Activated CD4-positive, CD25-positive, alpha-beta regulatory T cell (primary cell): ENCODE data around the gene SERPINB13.
"Not testable (repeated sequence)": the region's sequence is repeated elsewhere in the genome, so short reads cannot be mapped to it uniquely, and the experiment has no call there.

Source experiments
- DNase-seq, 4 experiments: peaks; one replicate each; lab custom pipeline; 2025; lab: John Stamatoyannopoulos, UW

SERPINB13 gene

DNA sequence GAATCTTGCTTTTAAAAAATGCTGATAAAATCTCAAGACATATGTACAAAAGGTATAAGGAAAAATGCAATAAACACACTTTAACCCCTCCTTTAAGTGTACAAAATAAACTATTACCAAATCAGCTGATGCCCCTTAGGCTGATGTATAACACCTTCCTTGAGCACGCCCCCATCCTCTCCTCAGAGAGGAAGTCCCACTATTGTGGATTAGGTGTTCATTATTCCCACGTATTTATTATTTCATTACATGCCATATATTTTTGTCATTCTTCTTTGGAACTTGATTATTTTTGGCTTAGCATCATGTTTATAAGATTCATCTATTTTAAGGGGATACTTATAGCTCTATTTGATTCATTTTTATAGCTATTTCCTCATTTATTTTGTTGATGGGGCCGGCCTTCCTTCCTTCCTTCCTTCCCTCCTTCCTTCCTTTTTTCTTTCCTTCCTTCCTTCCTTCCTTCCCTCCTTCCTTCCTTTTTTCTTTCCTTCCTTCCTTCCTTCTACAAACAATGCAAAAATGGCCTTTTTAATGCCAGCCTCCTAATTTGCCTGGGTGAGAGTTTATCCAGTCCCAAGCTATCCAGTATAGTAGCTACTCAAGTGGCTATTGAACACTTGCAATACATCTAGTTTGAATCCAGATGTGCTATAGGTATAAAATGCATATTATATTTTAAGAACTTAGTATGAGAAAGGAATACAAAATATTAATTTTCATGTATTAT lies 4.0 kb downstream of the SERPINB13 start:
- DNase-seq = no peak

DNA sequence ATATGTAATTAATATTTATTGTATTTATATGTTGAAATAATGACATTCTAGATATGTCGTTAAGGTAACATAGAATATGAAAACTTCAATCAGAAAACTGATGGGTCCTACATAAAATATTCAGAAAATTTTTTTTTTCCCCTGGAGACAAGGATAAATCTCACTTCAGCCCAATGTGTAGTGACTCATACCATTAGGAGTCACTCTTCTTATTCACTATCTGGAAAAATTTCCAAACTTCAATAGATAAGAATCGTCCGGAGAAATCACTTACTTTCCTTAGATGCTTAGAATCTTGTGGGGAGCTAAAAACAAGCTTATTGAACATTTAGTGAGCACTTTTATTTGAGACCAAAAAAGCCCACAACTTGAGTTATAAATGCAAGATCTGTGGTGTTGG lies 4.6 kb downstream of the SERPINB13 start:
- DNase-seq = no peak

DNA sequence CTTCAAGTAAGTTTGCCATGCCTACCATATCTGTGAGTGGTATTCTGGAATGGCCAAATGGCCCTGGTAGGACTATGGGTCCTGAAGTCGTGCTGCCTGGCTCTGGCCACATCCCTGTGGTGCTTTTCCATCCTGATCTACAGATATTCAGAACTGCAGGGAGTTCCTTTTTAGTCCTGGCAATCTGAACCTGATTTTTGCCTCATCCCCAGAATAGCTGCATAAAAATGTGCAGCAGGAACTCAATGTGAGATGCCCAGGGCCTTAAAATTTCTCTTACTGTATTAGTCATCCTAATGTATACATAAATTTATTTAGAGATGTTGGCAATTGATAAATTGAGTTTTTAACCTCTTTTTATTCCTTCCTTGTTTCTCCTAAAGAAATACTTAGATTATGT lies 5.3 kb downstream of the SERPINB13 start:
- no peak for DNase-seq

DNA sequence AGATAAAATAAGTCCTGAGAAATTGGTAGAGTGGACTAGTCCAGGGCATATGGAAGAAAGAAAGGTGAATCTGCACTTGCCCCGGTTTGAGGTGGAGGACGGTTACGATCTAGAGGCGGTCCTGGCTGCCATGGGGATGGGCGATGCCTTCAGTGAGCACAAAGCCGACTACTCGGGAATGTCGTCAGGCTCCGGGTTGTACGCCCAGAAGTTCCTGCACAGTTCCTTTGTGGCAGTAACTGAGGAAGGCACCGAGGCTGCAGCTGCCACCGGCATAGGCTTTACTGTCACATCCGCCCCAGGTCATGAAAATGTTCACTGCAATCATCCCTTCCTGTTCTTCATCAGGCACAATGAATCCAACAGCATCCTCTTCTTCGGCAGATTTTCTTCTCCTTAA lies 9.8 kb downstream of the SERPINB13 start:
- no peak for DNase-seq

DNA sequence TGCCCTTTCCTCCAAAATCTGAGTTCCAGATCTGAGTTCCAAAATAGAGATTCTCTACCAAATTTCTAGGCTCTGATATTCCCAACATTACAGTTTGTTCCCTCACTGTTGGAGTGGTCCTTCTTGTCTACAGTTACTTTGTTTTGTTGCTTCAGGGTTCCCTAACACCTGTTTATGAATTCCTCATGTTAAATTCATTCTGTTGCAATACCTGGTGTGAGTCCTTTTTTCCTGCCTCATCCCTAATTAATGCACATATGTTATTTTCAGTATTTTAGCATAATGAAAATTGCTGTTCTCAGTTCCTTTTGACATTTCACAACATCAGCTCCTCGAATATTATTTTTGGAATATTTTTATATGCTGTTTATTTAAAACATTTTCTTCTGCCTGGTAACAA lies 16.2 kb downstream of the SERPINB13 start:
- no peak for DNase-seq

DNA sequence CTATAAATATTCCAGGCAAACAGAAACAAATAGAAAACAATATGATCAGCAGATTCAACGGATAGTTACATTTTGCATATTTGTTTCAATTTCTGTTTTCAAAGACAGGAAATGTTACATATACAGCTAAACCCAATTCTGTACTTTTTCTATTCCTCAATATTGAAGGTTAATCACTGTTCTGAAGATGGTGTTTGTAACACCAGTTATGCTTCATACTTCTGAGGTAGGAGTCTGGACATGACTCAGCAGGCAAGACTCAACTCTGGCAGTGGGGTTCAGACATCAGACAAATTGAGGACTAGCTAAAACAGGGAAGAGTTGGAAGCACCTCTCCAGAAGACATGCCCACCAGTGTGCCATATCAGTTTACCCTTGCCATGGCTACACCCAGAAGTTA lies 16.6 kb downstream of the SERPINB13 start:
- no peak for DNase-seq

DNA sequence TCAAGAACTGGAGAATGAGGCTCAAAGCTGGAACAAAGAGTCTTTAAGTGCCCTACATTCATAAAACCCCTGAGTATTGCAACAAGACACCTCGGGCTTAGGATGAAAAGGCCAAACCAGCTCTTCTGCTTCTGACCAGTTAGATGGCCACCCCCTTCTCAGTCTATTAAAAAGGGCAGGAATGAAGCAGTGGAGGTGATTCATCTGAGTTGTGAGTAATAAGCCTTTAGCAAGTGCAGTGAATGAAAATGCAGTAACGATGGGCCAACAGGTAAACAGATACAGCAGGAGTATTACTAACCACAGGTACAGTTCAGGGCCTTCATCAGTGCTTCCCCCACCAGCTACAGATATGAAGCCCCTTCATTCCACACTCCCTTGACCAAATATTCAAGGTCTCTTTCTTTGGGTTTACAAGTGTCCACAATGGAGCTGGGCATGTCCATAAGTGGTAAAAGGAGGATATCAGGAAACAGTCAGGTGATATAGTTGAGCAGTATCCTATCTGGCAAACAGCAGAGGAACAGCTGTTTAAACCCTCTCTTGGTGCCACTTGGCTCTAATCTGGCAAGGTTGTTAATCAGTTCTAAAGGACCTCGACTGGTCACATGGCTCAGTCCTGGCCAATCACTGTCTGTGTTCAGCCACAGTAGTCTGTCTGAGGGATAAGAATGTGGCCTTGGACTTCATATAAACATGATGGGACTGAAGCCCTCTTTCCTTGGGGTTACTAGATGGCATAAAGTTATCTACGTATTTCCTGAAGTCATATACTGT lies 17.8 kb downstream of the SERPINB13 start:
- DNase-seq = no peak

DNA sequence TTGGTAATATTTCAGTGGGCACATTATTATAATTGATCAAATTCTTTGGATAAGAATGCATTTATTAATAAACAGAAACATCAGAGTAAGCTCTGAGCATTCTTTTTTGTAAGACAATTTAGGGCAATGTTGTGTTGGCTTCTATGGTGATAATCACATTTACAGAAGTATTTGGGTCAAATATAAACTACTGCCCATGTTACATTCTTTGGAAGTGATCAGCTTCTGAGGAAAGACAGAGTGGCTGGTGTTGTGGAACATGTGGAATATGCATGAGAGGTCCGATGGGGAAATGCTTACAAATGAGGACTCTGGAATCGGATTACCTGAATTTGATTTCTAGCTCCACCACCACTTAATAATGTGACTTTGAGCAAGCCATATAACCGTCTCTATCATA lies 19.4 kb downstream of the SERPINB13 start:
- no peak for DNase-seq

DNA sequence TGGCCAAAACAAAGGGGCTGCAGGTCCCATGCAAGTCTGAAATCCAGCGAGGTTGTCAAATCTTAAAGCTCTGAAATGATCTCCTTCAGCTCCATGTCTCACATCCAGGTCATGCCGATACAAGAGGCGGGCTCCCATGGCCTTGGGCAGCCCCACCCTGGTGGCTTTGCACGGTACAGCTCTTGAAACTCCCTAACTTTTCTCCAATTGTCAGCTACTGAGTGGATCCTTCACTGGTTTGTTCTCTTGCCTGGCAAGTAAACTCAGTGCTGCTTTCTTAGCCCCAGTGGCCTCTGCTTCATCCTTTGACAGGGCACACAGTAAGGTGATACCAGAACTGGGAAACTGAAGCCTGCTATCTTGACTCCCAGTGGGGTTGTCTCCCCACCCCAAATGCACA lies 26.3 kb downstream of the SERPINB13 start:
- DNase-seq = no peak

DNA sequence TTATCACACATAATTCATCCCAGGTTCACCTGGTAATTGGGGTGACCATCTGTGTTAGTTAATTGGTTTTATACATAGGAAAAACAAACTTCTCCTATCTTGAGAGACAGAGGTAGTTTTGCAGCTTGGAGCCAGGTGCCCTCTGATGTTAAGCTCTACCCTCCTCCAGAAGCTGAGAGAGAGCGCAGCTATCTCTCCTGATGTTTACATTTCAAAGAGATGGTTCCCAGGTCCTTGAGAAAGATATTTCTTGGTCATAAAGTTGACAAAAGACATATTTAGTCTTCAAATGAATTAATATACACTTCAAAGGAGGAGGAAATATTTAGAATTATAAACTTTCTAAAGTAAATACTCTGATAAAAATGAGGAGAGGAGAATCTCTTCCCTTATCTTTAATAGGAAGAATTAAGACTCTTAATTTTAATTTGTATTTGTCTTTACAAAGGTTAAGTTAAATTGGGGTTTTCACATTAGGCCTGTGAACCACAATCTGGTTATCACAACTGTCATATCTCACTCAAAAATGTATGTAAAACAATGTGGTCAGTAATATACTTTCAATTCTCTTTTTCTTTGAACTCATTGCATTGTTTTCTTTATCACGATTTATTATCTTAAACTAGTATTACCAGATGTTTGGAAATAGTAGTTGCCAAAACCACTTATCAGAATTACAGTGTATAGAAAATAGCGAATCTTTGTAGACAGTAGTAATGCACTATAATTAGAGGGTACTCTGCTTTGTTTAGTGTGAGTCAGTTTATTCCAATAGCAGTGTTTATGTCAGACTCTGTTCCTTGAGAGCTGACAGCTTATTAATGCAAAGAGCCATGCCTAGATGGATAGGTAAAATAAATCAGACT lies 30.1 kb downstream of the SERPINB13 start:
- no peak for DNase-seq

DNA sequence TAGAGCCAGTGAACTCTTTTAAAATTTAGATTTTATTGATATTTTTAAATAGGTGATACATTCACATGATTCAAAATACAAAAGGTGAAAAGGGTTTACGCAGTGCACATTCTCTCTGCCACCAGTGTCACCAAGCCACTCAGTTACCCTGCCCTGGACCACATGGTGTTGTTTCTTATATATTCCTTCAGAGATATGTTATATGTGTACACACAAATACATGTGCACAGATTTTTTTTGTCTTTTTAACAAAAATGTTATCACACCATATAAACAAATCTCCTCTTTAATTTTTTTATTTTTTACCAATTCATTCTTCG lies 30.7 kb downstream of the SERPINB13 start:
- DNase-seq = no peak

DNA sequence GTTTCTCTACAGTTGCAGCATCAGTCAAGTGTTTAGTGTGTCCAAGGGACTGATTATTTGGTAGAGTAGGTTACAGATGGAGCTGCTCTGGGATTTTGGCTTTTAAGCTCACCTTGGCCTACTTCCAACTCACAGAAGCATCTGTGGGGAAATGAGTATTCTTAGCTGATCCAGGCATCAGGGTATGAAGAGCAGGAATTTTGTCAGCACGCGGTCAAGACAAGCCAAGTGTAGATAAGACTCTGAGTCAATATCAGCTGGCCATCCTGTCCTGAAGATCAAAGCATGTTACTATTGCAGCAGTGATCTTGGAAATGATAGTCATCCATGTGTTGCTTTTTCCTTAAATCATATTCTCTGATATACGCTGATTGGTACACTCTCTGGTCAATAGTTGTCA lies 32.5 kb downstream of the SERPINB13 start:
- no peak for DNase-seq

DNA sequence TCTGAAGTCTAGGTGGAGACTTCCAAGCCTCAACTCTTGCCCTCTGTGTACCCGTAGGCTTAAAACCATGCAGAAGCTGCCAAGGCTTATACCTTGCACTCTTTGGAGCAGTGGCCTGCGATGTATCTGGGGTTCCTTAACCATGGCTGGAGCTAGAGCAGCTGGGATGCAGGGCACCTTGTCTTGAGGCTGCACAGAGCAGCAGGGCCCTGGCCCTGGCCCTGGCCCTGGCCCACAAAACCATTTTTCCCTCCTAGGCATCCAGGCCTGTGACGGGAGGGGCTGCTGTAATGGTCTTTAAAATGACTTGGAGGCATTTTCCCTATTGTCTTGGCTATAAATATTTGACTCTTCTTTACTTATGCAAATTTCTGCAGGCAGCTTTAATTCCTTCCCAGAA lies 37.7 kb downstream of the SERPINB13 start:
- no peak for DNase-seq

DNA sequence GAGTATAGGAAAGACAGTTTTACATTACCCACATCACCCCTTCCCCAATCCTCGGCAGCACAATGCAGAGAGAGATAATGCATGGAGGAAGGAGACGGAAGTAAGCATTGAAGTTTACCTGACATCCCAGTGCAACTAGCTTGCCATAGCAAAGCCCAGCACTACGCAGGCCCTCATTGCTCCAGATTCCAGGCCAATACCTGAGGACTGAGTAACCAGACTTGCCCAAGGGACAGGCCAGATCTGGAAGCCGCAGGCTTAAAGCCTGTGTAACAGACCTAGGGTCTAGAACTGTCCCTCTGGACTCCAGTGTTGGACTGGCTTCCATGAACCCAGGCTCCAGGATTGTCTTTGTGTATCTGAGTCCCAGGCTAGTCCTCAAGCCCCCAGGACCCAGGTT lies 39.3 kb downstream of the SERPINB13 start:
- no peak for DNase-seq

DNA sequence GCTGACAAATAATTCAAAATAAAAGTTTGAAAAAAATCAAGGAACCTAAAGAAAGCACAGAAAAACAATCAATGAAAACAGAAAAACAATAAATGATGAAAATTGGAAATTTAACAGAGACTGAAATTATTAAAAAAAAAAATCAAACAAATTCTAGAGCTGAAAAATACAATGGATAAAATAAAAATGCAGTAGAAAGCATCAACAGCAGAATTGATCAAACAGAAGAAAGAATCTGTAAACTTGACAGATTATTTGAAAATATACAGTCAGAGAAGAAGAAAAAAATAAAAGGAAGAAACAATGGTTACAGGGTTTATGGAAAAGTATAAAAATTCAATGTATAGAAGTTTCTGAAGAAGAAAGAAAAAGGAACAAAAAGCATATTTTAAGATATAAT lies 40.7 kb downstream of the SERPINB13 start:
- DNase-seq = no peak

DNA sequence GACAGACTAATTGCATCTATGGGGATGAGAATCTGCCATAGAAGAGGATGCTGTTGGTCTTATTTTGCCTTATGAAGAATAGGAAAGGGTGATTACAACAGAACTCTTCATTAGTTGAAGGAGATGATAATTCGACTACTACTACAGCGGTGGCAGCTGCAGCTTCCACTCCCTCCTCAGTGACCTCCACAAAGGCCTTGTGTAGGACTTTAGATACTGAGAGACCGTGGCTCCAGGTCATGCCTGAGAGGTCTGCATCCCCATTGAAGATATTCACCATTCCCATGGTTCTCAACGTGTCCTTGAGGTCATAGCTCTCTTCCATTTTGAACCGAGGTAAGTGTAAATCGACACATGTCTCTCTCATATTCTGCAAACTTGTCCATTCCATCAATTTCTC lies 50.6 kb downstream of the SERPINB13 start:
- DNase-seq = no peak

DNA sequence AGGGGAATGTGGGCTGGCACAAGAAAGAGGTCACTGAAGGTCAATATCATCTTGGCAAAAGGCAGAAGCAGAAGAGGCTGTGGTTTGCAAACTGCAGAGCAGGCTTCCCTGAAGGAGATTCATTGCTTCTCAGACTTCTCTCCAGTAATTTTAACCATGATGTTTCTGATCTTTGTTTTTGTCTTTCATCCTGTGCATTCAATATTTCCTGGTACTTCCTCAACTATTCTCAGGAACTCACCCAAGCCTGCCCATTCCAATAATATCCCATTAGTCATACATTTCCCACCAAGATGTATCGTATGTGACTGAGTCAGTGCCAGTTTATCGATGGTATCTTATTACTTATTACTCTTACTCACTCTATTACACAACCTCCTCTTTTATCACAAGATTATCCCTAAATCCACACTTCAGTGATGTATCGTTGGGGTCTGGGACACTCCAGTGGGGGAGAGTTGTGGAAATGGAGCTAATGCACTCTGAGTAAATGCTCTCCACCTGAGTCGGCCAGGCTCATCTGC lies 54.1 kb downstream of the SERPINB13 start:
- DNase-seq = not testable (repeated sequence)

DNA sequence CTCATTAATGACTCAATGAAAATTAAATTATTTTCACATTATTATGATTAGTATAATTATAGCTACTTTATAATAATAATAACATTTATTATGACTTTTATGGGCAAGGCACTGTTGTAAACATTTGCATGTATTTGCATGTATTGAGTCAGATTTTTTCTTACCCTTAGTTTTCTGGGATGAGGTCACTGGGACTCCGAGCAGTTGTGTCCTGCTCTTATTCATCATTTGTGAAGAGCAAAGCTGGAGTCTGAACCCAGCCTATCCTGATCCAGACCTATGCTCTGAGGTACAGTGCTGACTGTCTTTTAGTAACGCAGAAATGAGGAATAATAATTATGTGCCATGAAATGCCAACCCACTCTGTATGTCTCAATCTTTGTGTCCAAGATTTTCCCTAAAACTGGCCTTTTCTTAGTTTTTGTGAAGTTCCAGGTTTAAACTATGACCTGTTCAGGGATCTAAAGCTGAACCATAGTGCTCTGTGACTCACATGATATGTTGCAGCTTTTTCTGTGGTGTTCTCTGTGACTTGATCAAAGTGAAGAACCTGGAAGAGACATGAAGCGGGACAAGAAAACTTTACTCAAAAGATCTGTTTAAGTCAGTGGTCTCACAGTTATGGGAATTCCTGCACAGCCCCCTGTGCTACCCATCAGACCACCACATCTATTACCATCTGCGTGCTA lies 55.7 kb downstream of the SERPINB13 start:
- not testable (repeated sequence) for DNase-seq

DNA sequence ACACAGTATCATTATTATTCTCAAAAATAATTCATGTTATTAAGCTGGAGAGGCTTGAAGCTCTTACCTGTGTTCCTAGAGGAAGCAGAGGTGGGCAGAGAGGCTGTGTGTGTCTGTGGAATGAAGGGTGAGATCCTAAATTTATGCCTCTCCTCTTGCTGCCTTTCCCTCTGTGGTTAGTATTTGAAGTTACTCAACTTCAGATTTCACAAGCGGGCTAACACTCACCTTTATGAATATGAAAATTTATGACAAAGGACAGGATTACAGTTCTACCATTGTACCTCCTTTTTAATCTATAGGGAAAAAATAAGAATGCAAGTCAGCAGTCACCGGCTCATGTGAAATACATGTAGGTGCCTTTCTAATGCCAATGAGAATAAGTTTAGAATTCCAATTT lies 57.0 kb downstream of the SERPINB13 start, which contains the start of gene SERPINB4:
Gene SERPINB4, minus strand, starts transcription at position 115 of the 400 bp plus-strand sequence. CDS start 679 bp downstream, outside the sequence.
- not testable (repeated sequence) for DNase-seq

DNA sequence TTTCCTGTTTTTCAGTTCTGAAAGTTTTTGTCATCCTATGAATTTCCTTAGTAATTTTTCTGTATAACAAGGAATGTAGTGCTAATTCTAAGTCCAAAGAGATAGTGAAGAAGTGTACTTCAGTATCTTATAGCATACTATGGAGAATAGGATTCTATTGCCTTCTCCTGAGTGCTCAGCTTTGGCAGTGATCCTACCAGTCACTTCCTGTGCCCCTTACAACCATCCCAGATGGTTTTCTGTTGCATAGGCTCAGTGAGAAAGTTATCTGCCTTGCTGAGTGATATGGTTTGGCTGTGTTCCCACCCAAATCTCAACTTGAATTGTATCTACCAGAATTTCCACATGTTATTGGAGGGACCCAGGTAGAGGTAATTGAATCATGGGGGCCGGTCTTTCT lies 57.6 kb downstream of the SERPINB13 start:
- DNase-seq = not testable (repeated sequence)

DNA sequence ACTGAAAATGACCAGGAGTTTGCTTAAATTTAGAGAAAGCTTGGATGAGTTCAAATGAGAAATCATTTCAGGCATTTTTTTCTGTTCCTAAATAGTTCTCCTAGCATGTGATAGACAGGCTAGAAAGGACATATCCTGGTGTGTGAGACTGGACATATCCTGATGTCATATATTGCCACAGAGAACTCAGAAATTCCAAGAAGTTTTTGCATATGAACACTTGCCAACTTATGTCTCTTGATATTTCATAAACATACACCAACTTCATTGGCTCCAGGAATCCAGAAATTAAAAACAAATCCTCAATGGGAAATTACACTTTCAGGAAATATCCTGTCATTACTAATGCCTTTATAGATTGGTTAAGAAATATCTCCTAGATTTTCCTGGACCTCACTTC lies 59.8 kb downstream of the SERPINB13 start:
- no peak for DNase-seq

DNA sequence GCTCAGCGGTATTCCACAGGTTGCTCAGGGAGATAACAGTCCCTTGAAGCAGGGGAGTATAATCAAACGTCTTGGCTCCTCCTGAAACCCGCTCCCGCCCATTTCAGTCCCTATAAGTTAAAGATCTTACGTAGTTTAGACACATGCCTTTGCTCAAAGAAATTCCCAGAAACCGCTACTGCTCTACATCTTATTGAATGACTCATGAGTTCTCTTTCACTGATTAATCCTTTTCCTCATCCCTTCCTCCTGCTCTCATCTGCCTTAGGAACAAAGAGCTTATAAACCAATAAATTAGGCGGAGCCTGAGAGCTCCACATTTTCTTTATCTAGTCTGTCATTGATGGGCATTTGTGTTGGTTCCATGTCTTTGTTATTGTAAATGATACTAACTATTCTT lies 61.1 kb downstream of the SERPINB13 start:
- no peak for DNase-seq
